Measurements from ENCODE around the gene RASSF3. TPM values are rescaled to one million over a fixed set of nuclear protein-coding genes. Genes with fewer than 3 reads are reported as not detected.

Gene RASSF3
- polyA plus RNA-seq, 1 donor (not counting 4 experiments of a cell fraction or from before 2014, with no cell fraction given) = 9.6 TPM

DNA sequence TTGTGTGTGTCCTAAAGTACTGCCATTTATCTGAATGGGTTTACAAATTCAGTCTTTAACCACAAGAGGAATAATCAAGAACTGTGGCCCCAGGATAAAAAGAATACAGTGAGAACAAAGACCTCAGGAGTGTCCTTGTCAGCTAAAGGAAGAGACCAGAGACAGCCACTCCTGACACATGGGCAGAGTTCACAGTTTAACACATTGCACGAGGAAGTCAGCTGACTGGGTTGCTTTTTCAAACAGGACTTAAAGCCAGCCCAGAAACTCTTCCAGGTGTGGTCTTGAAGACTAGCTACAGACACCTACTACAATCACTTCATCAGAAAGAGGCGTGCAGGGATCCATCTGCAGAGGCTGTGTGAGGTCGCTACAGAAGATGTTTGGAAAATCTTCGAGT lies 106.1 kb downstream of the RASSF3 start:
- no peaks in the 10 kb centered on the region for H3K27me3 ChIP-seq (ENCODE audit: control insufficient read depth, extremely low read depth, insufficient read depth, low read length)
- dilution Hi-C loops (cut with MboI; ENCODE audit: extremely low pct_ligation_motif_present, low sequenced_read_pairs) = no loop called here
- no peak for FAIRE-seq
- no peak overlapping the region for H3K27ac ChIP-seq (ENCODE audit: control insufficient read depth, insufficient read depth, low read length)
- TF ChIP-seq, protein P1, sequence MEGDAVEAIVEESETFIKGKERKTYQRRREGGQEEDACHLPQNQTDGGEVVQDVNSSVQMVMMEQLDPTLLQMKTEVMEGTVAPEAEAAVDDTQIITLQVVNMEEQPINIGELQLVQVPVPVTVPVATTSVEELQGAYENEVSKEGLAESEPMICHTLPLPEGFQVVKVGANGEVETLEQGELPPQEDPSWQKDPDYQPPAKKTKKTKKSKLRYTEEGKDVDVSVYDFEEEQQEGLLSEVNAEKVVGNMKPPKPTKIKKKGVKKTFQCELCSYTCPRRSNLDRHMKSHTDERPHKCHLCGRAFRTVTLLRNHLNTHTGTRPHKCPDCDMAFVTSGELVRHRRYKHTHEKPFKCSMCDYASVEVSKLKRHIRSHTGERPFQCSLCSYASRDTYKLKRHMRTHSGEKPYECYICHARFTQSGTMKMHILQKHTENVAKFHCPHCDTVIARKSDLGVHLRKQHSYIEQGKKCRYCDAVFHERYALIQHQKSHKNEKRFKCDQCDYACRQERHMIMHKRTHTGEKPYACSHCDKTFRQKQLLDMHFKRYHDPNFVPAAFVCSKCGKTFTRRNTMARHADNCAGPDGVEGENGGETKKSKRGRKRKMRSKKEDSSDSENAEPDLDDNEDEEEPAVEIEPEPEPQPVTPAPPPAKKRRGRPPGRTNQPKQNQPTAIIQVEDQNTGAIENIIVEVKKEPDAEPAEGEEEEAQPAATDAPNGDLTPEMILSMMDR (optimal IDR thresholded peaks at IDR 0.05 in 1 of 3, IDR thresholded peaks at IDR 0.05 in 1 of 3, conservative IDR thresholded peaks at IDR 0.05 in 1 of 3; ENCODE audit: extremely low read depth in 1 of 3, insufficient read depth in 2 of 3, low read length in 3 of 3) = no peak
- TF ChIP-seq EZH2 (IDR thresholded peaks at IDR 0.05; ENCODE audit: low read length) = no peak
- H3K36me3 ChIP-seq (ENCODE audit: control insufficient read depth in 2 of 2, extremely low read depth in 1 of 2, insufficient read depth in 2 of 2, low read length in 2 of 2) = peaks cover 5 to 9% of the 10 kb centered on the region in 2 experiments
- H2AFZ ChIP-seq (ENCODE audit: control insufficient read depth, low read length) = no peak overlapping the region
- H3K9ac ChIP-seq (ENCODE audit: control insufficient read depth, extremely low read depth, insufficient read depth, low read length) = no peak overlapping the region
- no peak overlapping the region for H3K4me2 ChIP-seq (ENCODE audit: control insufficient read depth, extremely low read depth, insufficient read depth, low read depth, low read length)
- no peaks in the 10 kb centered on the region for H3K9me1 ChIP-seq (ENCODE audit: control insufficient read depth, extremely low read depth, insufficient read depth, low read length)
- H4K20me1 ChIP-seq (ENCODE audit: control insufficient read depth, extremely low read depth, insufficient read depth, low read length) = no peaks in the 10 kb centered on the region
- H3K4me1 ChIP-seq (ENCODE audit: control insufficient read depth, extremely low read depth, insufficient read depth, low read length) = no peaks in the 10 kb centered on the region
- H3K79me2 ChIP-seq (ENCODE audit: control insufficient read depth, insufficient read depth, low read length) = no peaks in the 10 kb centered on the region
- DNase-seq (ENCODE audit: low read depth, low spot score) = no peak
- no peaks in the 10 kb centered on the region for H3K9me3 ChIP-seq (ENCODE audit: control insufficient read depth, low read depth, low read length)
- H3K4me3 ChIP-seq (ENCODE audit: control insufficient read depth in 2 of 3, extremely low read depth in 1 of 3, insufficient read depth in 2 of 3, low read depth in 1 of 3, low read length in 3 of 3) = no peak overlapping the region

DNA sequence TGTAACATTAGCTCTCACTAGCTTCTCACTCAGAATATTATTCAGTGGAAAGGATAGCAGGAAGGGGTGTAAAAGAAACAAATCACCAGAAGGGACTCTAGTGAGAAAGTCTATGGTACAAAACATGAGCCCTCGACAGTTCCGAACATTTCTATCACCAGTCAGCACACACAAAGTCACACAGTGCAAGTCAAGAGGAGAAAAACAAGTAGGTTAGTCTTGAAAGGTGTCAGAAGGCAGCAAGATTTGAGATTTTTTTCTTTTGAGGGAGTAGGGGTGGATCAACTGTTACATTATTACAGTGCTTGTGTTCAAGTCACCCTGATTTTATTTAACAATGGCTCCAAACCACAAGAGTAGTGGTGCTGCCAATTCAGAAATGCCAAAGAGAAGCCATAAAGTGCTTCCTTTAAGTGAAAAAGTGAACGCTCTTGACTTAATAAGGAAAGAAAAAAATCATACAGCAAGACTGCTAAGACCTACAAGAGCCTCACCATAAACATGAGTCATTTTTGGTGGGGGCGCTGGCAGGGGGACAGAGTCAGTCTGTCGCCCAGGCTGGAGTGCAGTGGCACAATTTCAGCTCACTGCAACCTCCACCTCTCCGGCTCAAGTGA lies 106.7 kb downstream of the RASSF3 start:
- H3K79me2 ChIP-seq (ENCODE audit: control insufficient read depth, insufficient read depth, low read length) = no peaks in the 10 kb centered on the region
- TF ChIP-seq EZH2 (IDR thresholded peaks at IDR 0.05; ENCODE audit: low read length) = no peak
- TF ChIP-seq, protein P1 (optimal IDR thresholded peaks at IDR 0.05 in 1 of 3, IDR thresholded peaks at IDR 0.05 in 1 of 3, conservative IDR thresholded peaks at IDR 0.05 in 1 of 3; ENCODE audit: extremely low read depth in 1 of 3, insufficient read depth in 2 of 3, low read length in 3 of 3) = no peak
- no peaks in the 10 kb centered on the region for H3K27me3 ChIP-seq (ENCODE audit: control insufficient read depth, extremely low read depth, insufficient read depth, low read length)
- FAIRE-seq (no peak), DNase-seq (ENCODE audit: low read depth, low spot score) (no peak)
- H3K4me3 ChIP-seq (ENCODE audit: control insufficient read depth in 2 of 3, extremely low read depth in 1 of 3, insufficient read depth in 2 of 3, low read depth in 1 of 3, low read length in 3 of 3) = no peak overlapping the region
- H3K4me2 ChIP-seq (ENCODE audit: control insufficient read depth, extremely low read depth, insufficient read depth, low read depth, low read length) = no peak overlapping the region
- H3K9ac ChIP-seq (ENCODE audit: control insufficient read depth, extremely low read depth, insufficient read depth, low read length) = no peak overlapping the region
- peaks cover 5 to 11% of the 10 kb centered on the region in 2 experiments for H3K36me3 ChIP-seq (ENCODE audit: control insufficient read depth in 2 of 2, extremely low read depth in 1 of 2, insufficient read depth in 2 of 2, low read length in 2 of 2)
- H2AFZ ChIP-seq (ENCODE audit: control insufficient read depth, low read length) = no peak overlapping the region
- H3K4me1 ChIP-seq (ENCODE audit: control insufficient read depth, extremely low read depth, insufficient read depth, low read length) = no peaks in the 10 kb centered on the region
- H3K9me3 ChIP-seq (ENCODE audit: control insufficient read depth, low read depth, low read length) = no peaks in the 10 kb centered on the region
- H4K20me1 ChIP-seq (ENCODE audit: control insufficient read depth, extremely low read depth, insufficient read depth, low read length) = no peaks in the 10 kb centered on the region
- no peak overlapping the region for H3K27ac ChIP-seq (ENCODE audit: control insufficient read depth, insufficient read depth, low read length)
- dilution Hi-C loops (cut with MboI; ENCODE audit: extremely low pct_ligation_motif_present, low sequenced_read_pairs) = no loop called here
- H3K9me1 ChIP-seq (ENCODE audit: control insufficient read depth, extremely low read depth, insufficient read depth, low read length) = no peaks in the 10 kb centered on the region

Data from keratinocyte (primary cell).